Memory B cell (primary cell): Measurements from ENCODE around the gene TBKBP1.

Source experiments
- ATAC-seq: fragments of 150-1000 bp; cut with Tn5 transposase; 2 replicates; pipeline ENCODE4 v1.10.0; 2021; ENCODE audit warnings: low read depth, mild to moderate bottlenecking, moderate library complexity
- DNase-seq, 2 donors: peaks; one replicate each; pipeline ENCODE4 v3.0.0; 2022; ENCODE audit warnings: low spot score in 2 of 2
- H3K27ac Mint-ChIP-seq: one replicate; pipeline ENCODE4 v1.8.0; 2022; ENCODE audit warnings: mild to moderate bottlenecking, moderate library complexity, mixed read lengths
- H3K27me3 Mint-ChIP-seq: one replicate; pipeline ENCODE4 v1.8.0; 2022; ENCODE audit warnings: mixed read lengths
- H3K36me3 Mint-ChIP-seq: one replicate; pipeline ENCODE4 v1.8.0; 2022; ENCODE audit warnings: mild to moderate bottlenecking, mixed read lengths
- H3K4me1 Mint-ChIP-seq: one replicate; pipeline ENCODE4 v1.8.0; 2022; ENCODE audit warnings: mixed read lengths
- H3K4me3 Mint-ChIP-seq: one replicate; pipeline ENCODE4 v1.8.0; 2022; ENCODE audit warnings: mild to moderate bottlenecking, moderate library complexity, mixed read lengths
- H3K9me3 Mint-ChIP-seq: one replicate; pipeline ENCODE4 v1.8.0; 2022; ENCODE audit warnings: mixed read lengths

Gene TBKBP1

GRCh38 chr17:47757386-47757785, 63.4 kb downstream of the TBKBP1 start:
- H3K36me3 Mint-ChIP-seq = no peaks in the 10 kb centered on the region
- peaks cover 2% of the 10 kb centered on the region for H3K4me1 Mint-ChIP-seq
- no peak overlapping the region for H3K4me3 Mint-ChIP-seq
- DNase-seq (no peak), ATAC-seq (no peak)
- no peak overlapping the region for H3K27ac Mint-ChIP-seq
- H3K9me3 Mint-ChIP-seq = peaks cover 5% of the 10 kb centered on the region
- H3K27me3 Mint-ChIP-seq = peaks cover 7% of the 10 kb centered on the region

GRCh38 chr17:47760409-47761140, 66.6 kb downstream of the TBKBP1 start:
- peaks cover 6% of the 10 kb centered on the region for H3K27me3 Mint-ChIP-seq
- H3K4me3 Mint-ChIP-seq = no peak overlapping the region
- DNase-seq = no peak
- no peak overlapping the region for H3K27ac Mint-ChIP-seq
- peaks cover 10% of the 10 kb centered on the region for H3K9me3 Mint-ChIP-seq
- ATAC-seq = no peak
- peaks cover 4% of the 10 kb centered on the region for H3K36me3 Mint-ChIP-seq
- peaks cover 2% of the 10 kb centered on the region for H3K4me1 Mint-ChIP-seq
